Measurements from ENCODE around the gene MUC21.
A peak's percentile ranks its signal among the peaks of the same experiment; 100 is the strongest.

Gene MUC21

DNA sequence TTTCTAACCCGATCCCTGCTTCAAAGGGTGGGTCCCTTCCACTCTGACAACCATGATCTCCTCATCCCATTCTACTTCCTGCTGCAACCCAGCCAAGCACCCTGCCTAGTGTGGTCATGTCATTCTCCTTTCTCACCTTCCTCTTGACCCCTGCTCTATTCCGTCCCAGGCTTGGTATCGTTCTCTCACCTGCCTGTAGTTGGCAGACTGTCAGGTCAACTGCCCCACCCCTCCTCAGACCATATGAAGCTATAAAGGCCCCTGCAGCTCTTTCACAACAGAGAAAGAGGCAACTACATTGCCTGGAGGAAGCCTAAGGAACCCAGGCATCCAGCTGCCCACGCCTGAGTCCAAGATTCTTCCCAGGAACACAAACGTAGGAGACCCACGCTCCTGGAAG is at the start of gene MUC21:
TSS of gene MUC21 (plus strand) at position 280 of the 400 bp plus-strand sequence. CDS start 241 bp downstream, outside the sequence.
- DNase-seq (ENCODE audit: low read depth in 2 of 2) = no peak

DNA sequence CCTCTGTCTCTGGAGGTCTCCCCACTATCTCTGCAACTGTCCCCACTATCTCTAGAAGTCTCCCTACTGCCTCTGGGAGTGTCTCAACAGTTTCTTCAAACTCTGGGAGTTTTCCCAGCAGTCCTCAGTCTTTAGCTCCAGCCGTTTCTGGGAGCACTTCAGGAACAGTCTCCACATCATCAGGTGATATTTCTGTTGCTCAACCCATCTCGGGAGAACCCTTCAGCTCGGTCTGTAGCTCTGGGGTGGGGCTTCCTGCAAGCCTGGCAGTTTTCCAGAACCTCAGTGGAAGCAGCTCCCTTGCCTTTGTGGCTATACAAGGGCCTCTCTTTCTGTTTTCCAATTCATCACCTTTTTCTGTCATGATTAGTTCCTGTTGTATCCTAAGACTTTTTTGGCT is 48.5 kb upstream of the MUC21 start:
- no peak for DNase-seq (ENCODE audit: low read depth in 2 of 2)

DNA sequence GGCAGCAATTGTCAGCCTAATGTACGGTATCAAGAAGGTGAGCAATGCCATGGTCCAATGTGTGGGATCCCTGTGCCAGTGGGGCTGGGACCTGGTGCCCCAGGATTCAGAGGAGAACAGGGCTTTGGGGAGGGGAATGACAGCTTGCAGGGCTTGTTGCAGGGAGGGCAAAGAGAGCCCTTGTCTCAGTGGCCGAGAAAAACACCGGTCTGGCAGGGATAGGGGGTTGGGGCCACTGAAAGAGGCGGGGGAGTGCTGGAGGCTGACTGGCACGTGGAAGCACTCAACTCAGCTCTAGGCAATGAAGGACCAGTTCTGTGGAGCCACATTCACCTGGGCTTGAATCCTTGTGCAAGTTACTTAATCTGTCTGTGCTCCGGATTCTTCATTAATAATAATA is 46.3 kb upstream of the MUC21 start:
- DNase-seq (ENCODE audit: low read depth in 2 of 2) = no peak

DNA sequence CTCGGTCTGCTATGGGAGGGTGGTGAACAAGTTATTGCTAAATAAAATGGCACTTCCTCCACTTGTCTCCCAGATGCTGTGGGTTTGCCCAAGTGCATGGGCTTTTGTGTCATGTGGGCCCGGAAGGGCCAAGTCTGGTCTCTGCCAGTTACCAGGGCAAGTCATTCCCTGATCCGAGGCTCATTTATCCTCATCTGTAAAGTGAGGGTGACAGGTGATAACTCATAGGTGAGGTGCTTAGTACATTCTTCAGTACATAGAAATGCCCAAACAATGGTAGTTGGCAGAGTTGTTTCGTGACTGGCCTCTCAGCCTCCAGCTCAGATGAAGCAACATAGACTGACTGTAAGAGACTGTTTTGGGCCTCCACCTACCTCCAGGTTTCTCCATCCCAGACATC is 44.8 kb upstream of the MUC21 start:
- no peak for DNase-seq (ENCODE audit: low read depth in 2 of 2)

DNA sequence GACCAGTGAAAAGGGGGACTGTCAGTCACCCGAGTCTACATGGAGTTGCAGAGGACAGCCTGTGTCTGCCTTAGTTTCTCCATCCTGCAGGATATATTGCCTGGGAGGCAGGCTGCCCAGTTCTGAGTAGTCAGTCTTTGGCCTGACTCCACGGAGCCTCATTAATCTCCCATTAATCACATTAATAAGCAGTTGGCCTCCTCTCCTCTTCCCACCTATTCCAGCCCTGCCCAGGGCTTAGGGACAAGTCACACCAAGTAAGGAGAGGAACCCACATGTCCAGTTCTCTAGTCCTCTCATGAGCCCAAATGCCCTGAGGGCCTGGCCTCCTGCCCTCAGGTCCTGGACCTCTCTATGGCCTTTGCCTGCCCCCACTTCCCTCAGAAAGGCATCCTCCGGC is 44.0 kb upstream of the MUC21 start:
- DNase-seq (ENCODE audit: low read depth in 2 of 2) = no peak

DNA sequence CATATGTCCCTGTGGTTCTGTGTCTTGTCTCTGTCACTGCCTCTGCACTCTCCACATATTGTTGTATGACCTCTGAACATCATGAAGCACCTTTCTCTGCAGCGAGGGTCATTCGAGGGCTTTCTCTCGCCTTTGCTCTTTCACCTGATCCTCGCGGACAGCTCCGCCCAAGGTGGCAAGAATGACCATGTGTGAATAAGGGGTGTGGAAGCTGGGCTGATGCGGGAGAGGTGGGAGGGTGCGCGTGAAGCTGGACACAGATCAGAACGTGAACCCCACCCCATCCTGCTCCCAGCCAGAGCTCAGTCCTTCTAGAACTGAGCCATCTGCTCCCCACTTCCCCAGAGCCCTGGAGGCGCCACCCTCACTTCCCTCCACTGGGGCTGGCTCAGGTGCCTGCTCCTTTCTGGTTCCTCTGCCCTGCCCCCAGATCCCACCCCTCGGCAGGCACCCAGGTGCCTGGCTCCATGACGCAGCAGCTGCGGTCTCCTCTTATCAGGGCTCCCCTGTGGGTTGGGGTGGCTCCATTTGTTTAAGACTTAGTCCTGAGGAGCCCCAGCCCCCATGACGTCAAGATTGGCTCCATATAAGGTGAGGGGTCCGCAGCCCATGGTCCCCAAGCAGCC is 43.0 kb upstream of the MUC21 start, which contains the start of gene MUCL3:
TSS of gene MUCL3 (plus strand) at position 613 of the 626 bp plus-strand sequence. CDS start 27 bp downstream, outside the sequence.
- no peak for DNase-seq (ENCODE audit: low read depth in 2 of 2)

DNA sequence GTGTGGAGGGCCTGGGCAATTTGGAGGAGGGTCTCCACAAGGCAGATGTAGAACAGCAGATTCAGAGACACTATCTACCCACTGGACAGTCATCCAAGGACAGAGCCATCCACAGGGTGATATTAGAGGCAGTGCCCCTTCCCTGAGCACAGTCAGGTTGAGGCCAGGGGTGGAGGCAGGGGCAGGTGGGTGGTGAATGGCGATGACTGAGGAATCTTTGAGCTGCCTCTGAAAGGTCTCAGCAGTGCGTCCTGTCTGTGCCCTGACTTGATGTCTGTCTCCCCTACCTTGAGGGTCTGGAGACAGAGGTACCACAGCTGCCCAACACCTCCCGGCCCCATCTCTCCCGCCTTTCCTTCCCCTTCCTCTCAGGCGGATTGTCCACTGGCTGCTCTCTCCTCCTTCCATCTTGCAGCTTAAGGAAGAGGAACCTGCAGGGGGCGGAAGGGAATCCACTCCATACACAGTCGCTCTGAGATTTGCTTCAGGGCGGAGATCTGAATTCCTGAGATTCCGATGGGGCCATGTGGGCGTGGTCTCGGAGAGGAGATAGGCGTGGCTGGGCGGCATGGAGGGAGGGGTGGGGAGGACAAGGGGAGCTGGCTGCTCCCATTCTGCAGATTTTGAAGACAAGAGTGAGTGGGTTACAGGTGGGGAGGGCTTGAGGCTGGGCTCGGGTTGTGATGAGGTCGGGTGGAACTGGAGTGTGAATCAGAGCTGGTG is 41.0 kb upstream of the MUC21 start:
- DNase-seq (ENCODE audit: low read depth in 2 of 2) = no peak

DNA sequence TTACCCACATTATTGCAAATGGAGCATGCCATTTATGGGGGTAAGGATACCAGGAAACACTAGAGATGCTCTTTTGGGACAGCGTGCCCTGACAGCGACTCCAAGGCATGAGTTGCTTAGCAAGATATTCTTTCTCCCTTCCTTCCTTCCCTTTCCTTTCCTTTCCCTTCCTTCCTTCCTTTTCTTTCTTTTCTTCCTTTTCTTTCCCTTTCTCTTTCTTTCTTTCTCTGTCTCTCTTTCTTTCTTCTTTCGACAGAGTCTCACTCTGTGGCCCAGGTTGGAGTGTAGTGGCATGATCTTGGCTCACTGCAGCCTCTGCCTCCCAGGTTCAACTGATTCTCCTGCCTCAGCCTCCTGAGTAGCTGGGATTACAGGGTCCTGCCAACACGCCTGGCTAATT is 39.5 kb upstream of the MUC21 start:
- DNase-seq (ENCODE audit: low read depth in 2 of 2) = no peak

DNA sequence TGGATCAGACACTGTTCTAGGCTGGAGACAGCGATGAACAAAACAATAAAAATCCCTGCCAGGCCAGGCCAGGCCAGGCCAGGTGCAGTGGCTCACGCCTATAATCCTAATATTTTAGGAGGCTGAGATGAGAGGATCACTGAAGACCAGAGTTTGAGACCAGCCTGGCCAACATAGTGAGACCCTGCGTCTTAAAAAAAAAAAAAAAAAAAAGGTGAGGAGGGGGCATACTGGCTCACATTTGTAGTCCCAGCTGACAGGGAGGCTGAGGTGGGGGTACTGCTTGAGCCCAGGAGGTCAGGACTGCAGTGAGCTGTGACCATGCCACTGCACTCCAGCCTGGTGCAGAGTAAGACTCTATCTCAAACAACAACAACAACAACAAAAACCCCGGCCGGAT is 38.2 kb upstream of the MUC21 start:
- no peak for DNase-seq (ENCODE audit: low read depth in 2 of 2)

DNA sequence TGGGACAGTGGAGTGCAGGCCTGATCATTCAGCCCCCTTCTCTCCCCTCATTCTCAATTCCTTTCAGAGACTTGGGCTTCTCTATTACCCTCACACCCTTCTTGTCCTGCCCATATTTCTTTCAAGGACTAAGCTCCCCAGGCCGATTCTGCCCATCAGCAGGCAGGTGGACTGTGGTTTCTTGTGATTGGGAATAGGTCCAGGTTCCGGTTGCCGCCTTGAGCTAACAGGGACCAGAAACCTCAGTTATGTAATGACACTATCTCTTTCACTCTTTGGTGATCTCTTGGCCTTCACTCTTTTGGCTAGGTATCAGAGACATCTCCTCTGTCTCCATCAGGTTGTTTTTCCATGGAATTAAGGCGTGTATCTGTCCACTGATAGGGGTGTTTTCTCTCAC is 36.3 kb upstream of the MUC21 start:
- DNase-seq (ENCODE audit: low read depth in 2 of 2) = no peak

DNA sequence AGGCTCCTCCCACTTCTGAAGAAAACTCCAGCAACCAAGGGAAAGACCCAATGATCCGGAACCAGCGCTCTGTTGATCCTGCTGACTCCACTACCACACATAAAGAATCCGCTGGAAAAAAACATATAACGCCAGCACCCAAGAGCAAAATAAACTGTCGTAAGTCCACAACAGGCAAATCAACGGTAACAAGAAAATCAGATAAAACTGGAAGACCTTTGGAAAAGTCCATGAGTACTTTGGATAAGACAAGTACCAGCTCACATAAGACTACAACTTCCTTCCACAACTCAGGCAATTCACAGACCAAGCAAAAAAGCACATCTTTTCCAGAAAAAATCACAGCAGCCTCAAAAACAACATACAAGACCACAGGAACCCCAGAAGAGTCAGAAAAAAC is 34.7 kb upstream of the MUC21 start:
- no peak for DNase-seq (ENCODE audit: low read depth in 2 of 2)

DNA sequence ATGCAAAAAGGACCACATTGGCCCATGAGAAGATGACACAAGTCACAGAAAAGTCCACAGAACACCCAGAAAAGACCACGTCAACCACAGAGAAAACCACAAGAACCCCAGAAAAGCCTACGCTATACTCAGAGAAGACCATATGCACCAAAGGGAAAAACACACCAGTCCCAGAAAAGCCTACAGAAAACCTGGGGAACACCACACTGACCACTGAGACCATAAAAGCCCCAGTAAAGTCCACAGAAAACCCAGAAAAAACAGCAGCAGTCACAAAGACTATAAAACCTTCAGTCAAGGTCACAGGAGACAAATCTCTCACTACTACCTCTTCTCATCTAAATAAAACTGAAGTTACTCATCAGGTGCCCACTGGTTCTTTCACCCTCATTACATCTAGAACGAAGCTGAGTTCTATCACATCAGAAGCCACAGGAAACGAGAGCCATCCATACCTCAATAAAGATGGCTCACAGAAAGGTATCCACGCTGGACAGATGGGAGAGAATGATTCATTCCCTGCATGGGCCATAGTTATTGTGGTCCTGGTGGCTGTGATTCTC is 31.5 kb upstream of the MUC21 start:
- DNase-seq (ENCODE audit: low read depth in 2 of 2) = no peak

DNA sequence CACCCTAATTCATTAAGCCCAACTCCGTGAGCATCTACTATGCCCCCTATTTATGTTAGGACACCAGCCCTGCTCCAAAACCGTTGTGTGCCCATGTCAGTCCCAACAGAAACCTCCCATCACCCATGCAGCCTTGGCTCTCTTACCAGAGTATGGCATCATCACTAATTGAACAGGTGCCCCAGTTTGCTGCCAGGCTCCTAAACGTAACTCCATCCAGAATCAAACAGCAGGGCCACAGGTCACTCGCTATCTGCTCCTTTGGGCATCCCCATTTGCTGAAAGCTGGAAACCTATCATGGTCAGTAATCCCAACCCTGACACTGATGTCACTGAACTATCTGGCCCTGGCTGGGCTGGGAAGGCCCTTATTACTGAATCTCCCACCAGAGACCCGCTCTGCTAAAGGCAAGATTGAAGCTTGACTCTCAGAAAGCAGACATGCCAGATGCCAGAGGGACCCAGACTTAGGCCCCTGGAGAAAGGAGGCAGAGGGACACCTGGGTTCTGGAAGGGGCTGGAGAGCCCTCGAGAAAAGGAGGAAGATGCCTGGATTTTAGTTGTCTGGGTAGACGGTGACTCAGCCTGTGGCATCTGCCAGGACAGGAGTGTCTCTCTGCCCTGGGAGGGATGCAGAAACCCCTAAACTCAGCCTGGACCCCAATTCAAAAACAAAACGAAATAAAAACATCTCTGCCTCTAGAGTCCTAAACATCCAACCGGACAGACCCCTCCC is 28.7 kb upstream of the MUC21 start:
- no peak for DNase-seq (ENCODE audit: low read depth in 2 of 2)

DNA sequence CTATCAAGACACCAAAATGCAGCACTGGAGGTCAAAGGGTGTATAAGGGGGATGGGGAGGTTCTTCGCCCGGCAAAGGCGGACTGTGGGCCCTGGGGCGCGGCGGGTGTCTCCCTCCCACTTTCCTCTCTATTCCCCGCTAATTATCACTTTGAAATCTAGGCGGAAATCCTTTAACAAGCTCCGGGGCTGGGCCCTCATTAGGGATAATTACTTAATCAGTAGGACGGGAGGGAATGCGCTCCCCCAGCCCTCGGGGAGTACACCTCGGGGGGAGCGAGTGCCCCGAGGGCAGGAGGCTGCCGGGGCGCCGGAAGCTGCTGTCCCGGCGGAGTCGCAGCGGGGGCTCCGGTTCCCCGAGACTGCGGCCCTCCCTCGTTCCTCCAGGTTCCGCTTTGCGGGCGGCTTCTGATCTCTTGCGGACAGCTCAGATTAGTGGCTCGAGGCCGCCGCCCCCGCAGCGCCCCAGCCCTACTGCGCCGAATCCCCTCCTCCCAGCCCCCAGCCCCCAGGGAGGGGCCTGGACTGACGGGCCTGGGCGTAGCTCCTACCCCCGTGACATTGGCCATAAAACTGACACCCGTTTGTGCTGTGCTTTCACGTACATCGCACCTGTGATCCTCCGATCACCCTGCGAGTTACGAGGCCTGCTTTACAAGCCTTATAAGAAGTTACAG is 28.0 kb upstream of the MUC21 start:
- peak; percentile 50 to 62 for DNase-seq (ENCODE audit: low read depth in 2 of 2)

DNA sequence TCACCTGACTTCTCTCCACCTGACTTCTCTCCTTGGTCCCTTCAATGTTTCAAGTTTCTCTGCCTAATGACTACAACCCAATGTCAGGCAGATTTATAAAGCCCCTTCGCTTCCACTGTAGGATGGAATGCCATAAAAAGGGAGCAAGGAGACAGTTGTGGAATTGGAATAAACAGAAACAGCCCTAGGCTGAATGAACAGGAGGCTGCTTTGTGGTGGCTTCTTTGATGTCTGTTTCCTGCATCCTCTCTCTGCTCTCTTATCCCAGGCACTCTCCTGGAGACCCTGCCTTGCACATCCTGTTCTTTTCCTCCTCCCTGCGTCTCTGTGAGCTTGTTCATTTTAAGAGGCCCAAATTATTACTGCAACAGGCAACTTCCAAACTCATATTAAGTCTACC is 25.8 kb upstream of the MUC21 start:
- DNase-seq (ENCODE audit: low read depth in 2 of 2) = no peak

DNA sequence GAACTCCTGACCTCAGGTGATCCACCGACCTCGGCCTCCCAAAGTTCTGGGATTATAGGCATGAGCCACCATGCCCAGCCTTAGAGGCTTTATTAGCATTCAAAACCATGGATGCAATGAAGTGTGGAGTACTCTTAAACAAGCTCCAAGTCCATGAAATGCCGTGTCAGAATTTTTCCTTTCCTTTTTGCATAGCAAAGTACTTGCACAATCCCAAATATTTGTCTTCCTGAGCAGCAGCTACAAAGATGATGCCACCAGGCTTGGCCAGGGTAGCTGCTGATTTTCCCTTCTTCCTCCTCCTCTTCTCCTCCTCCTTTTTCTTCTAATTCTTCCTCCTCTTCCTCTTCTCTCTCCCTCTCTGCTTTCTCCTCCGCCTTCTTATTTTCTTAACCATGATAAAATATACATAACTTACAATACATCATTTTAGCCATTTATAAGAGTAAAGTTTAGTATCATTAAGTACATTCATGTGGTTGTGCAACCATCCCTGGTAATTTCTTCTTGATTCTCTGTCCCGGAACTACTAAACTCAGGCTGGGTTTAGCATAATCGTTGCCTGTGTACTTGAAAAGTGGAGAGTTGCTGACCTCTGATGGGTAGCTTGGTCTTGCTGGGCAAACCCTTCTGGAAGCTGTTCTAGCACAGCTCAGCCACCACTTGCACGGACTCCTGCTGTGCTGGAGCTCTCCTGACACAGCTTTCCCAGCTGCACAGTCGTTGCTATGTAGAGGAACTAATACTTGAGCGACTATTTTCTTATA is 22.4 kb upstream of the MUC21 start:
- DNase-seq (ENCODE audit: low read depth in 2 of 2) = no peak

DNA sequence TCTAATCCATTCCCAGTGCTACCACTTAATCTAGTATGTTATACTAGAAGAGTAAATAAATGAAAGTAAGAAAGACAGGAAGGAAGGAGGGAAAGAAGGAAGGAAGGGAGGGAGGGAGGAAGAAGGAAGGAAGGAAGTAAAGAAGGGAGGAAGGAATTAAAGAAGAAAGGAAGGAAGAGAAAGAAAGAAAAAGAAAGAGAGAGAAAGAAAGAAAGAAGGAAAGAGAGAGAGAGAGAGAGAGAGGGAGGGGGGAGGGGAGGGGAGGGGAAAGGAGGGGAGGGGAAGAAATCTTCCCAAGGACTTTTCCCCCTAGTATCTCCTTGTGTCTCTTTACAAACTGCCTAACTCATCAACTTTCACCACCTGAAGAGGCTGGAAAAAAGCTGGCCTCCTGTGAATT is 20.8 kb upstream of the MUC21 start:
- DNase-seq (ENCODE audit: low read depth in 2 of 2) = no peak

DNA sequence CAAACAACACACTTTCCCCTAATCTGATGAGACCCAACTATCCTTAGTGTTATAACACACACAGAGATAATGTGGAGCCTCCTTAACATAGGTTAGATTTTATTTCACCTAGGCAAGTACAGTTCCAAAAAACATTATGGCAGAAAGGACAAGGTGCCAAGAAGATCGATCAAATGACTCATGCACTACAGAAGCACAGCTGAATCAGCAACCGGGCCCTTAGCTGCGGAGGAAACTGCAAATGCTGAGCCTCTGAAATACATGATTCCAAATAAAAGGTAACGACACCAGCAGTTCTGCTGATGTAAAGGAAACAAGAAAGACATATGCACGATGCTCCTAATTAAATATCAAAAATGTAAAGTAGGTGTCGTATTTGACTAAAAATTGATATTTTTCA is 19.9 kb upstream of the MUC21 start:
- no peak for DNase-seq (ENCODE audit: low read depth in 2 of 2)

DNA sequence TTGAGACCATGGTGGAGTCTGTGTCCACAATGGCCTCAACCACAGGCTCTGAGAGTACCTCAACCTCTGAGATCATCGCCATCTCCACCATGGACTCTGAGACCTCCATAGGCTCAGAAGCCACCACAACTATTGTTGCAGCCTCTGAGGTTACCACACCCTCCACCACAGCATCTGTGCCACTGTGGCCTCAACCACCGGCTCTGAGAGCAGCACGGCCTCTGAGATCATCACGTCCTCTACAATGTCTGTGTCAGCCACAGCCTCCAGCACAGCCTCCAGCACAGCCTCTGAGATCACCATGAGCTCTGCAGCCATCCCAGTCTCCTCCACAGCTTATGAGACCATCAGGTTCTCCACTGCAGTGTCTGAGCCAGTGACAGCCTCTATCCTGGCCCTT is 19.4 kb upstream of the MUC21 start:
- no peak for DNase-seq (ENCODE audit: low read depth in 2 of 2)

DNA sequence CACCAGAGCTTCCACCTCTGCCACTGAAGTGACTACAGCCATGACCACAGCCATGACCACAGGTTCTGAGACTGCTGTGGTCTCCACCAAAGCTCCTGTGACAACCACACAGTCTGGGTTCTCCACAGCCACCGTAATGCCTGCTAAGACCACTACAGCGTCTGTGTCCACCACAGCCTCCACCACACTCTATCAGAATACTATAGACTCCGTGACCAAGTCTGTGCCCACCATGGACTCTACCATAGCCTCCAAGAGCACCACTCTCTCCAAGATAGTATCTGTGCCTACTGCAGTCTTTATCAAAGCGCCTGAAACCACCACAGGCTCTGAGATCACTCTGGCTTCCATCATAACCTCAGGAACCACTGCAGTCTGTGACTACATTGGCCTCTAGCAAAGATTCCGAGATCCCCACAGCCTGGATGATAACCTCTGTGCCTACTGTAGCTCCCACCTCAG is 18.3 kb upstream of the MUC21 start:
- DNase-seq (ENCODE audit: low read depth in 2 of 2) = no peak

DNA sequence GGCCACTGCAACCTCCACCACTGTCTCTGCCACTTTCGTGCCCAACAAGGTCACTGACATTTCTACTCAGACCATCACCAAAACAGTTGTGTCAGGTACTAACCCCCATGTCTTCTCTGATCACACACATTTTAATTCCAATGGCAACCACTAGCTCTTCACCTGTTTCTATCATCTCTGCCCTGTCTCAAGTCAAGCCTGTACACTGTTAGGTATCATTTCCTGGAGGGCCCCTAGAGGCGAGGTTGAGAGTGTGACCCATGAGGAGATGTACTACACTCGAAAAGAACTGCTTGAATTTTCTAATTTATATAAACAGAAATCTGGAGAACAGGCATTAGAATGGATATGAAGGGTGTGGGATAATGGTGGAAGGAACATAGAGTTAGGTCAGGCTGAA is 17.4 kb upstream of the MUC21 start:
- DNase-seq (ENCODE audit: low read depth in 2 of 2) = no peak

All from stimulated activated CD8-positive, alpha-beta memory T cell treated with anti-CD3 and anti-CD28 coated beads, Interleukin-2, amount 100 ng/mL, for 1 hour (primary cell).